K562 (cell line): Measurements from ENCODE around the gene AFDN. TPM values are rescaled to one million over a fixed set of nuclear protein-coding genes. Genes with fewer than 3 reads are reported as not detected.

Source experiments
- ATAC-seq: fragments of 200-7000 bp; cut with Tn5 transposase; 3 replicates; pipeline ENCODE4 v1.9.1; 2020; ENCODE audit warnings: moderate library complexity
- BruUV-seq: library from RNA; stranded (reverse); fragments of 400-500 nt; replicated peaks from 2 replicates; lab custom pipeline; 2021; lab: Mats Ljungman, UMichigan
- CTCF ChIA-PET: fragments of 300-600 bp; formaldehyde crosslinking; extraction: SDS; loops from one replicate; lab custom pipeline; 2021; ENCODE audit warnings: low intra/inter-chr PET ratio; lab: Yijun Ruan, JAX
- POLR2A ChIA-PET: fragments of 300-600, 350-650 bp; sonication (Branson Sonifier 250); formaldehyde crosslinking; extraction: SDS; loops from one replicate; lab custom pipeline; 2021; ENCODE audit warnings: antibody characterized with exemption, inconsistent platforms; lab: Yijun Ruan, JAX
- DNase-seq, 4 experiments: peaks; one replicate each; pipeline versions ENCODE4 v3.0.0 to v3.0.0-alpha.2; 2011 to 2018; ENCODE audit warnings: low spot score in 3 of 4, mixed read lengths in 3 of 4; ENCODE audit errors: extremely low read depth in 1 of 4
- FAIRE-seq: peaks from 2 replicates; lab custom pipeline; 2011; peaks lifted over from hg19 to GRCh38; lab: Jason Lieb, UNC
- H2AFZ ChIP-seq: 2 replicates; pipeline ENCODE4 v1.6.0; 2011; ENCODE audit warnings: low read depth, low read length, control low read depth, inconsistent platforms
- H3K27ac ChIP-seq: fragments of 200-600 bp; 3 replicates; pipeline ENCODE4 v1.8.0; 2011; ENCODE audit warnings: low read depth, mild to moderate bottlenecking, control low read depth, inconsistent platforms, low read length, moderate library complexity, mixed read lengths; ENCODE audit errors: extremely low read depth
- H3K27me3 ChIP-seq, 2 experiments: fragments of 300-600 bp in 1 of 2; 2 replicates in 1 of 2; 3 replicates in 1 of 2; pipeline versions ENCODE4 v1.6.0 to v1.8.0; 2011; ENCODE audit warnings: inconsistent platforms in 2 of 2, low read length in 2 of 2, mild to moderate bottlenecking in 1 of 2, mixed read lengths in 1 of 2, moderate library complexity in 1 of 2; ENCODE audit not compliant: control insufficient read depth in 2 of 2, insufficient read depth in 2 of 2
- H3K36me3 ChIP-seq: fragments of 300-600 bp; 3 replicates; pipeline ENCODE4 v1.8.0; 2011; ENCODE audit warnings: mild to moderate bottlenecking, low read length, inconsistent platforms; ENCODE audit not compliant: control insufficient read depth, insufficient read depth
- H3K4me1 ChIP-seq, 2 experiments: fragments of 200-600 bp in 1 of 2; replicated peaks in 1 of 2; 2 replicates in 1 of 2; 3 replicates in 1 of 2; pipeline versions ENCODE4 v1.5.1 to v1.8.0; 2011; ENCODE audit warnings: inconsistent platforms in 2 of 2, low read length in 2 of 2, mild to moderate bottlenecking in 1 of 2, mixed read lengths in 1 of 2, moderate library complexity in 1 of 2; ENCODE audit not compliant: control insufficient read depth in 2 of 2, insufficient read depth in 2 of 2
- H3K4me2 ChIP-seq: 2 replicates; pipeline ENCODE4 v1.6.1; 2011; ENCODE audit warnings: low read length, control low read depth, inconsistent platforms, mixed read lengths; ENCODE audit not compliant: insufficient read depth
- H3K4me3 ChIP-seq: fragments of 200-600 bp; sonication (generic), shearing (Covaris generic); 2 replicates; pipeline ENCODE4 v1.5.1; 2016; ENCODE audit warnings: control low read depth, inconsistent platforms
- H3K79me2 ChIP-seq: fragments of 200-600 bp; 3 replicates; pipeline ENCODE4 v1.8.0; 2011; ENCODE audit warnings: low read length, inconsistent platforms; ENCODE audit not compliant: control insufficient read depth, insufficient read depth
- H3K9ac ChIP-seq, 2 experiments: 2 replicates each; pipeline versions ENCODE4 v1.6.0 to v1.6.1; 2011; ENCODE audit warnings: low read depth in 2 of 2, low read length in 2 of 2, control low read depth in 1 of 2, inconsistent platforms in 1 of 2, mild to moderate bottlenecking in 1 of 2, mixed read lengths in 1 of 2; ENCODE audit not compliant: insufficient read depth in 1 of 2
- H3K9me1 ChIP-seq: one replicate; pipeline ENCODE4 v1.6.0; 2011; ENCODE audit warnings: inconsistent platforms, mild to moderate bottlenecking, low read length, moderate library complexity; ENCODE audit not compliant: control insufficient read depth, insufficient read depth
- H3K9me3 ChIP-seq: replicated peaks from 2 replicates; pipeline ENCODE4 v1.5.1; 2011; ENCODE audit warnings: low read depth, low read length, inconsistent platforms; ENCODE audit not compliant: control insufficient read depth, insufficient read depth
- H4K20me1 ChIP-seq: replicated peaks from 2 replicates; pipeline ENCODE4 v1.6.1; 2011; ENCODE audit warnings: low read length, inconsistent platforms, mixed read lengths; ENCODE audit not compliant: control insufficient read depth, insufficient read depth
- DPF2 ChIP-seq: fragments of 450-650 bp; IDR thresholded peaks from 2 replicates; pipeline ENCODE4 v1.6.1; 2016
- HDAC3 ChIP-seq: fragments of 450-650 bp; IDR thresholded peaks from 2 replicates; pipeline ENCODE4 v1.6.1; 2018; ENCODE audit warnings: borderline replicate concordance, mild to moderate bottlenecking, moderate library complexity; ENCODE audit not compliant: partially characterized antibody
- MEIS2 ChIP-seq: fragments of 450-650 bp; IDR thresholded peaks from 2 replicates; pipeline ENCODE4 v1.6.1; 2014; ENCODE audit warnings: mild to moderate bottlenecking; ENCODE audit not compliant: partially characterized antibody
- MTA2 ChIP-seq: fragments of 450-650 bp; IDR thresholded peaks from 2 replicates; pipeline ENCODE4 v1.6.1; 2016; ENCODE audit warnings: low read depth
- SMARCA4 ChIP-seq: fragments of 450-650 bp; IDR thresholded peaks from 2 replicates; pipeline ENCODE4 v1.6.1; 2016
- SMARCC2 ChIP-seq: fragments of 450-650 bp; IDR thresholded peaks from 2 replicates; pipeline ENCODE4 v1.6.1; 2017; ENCODE audit warnings: antibody characterized with exemption, moderate library complexity, mild to moderate bottlenecking, low read depth
- ZBTB1 ChIP-seq: sonication (generic); formaldehyde crosslinking; IDR thresholded peaks from 2 replicates; pipeline ENCODE4 v1.8.1; 2023; ENCODE audit warnings: missing genetic modification reagents, low read depth, mild to moderate bottlenecking, borderline replicate concordance
- ZFPM2 ChIP-seq: fragments of 250-450 bp; sonication (Bioruptor Pico); IDR thresholded peaks from 2 replicates; pipeline ENCODE4 v1.5.1; 2022; ENCODE audit warnings: mild to moderate bottlenecking
- ZNF764 ChIP-seq: fragments of 250-450 bp; sonication (Bioruptor Pico); IDR thresholded peaks from 2 replicates; pipeline ENCODE4 v1.4.0; 2020; ENCODE audit warnings: low read depth, mild to moderate bottlenecking, moderate library complexity
- WGBS: fragments of 100-300 bp; shearing (Covaris generic); methylation state at CpG from one replicate; pipeline ENCODE4 v1.1.6; 2016; ENCODE audit warnings: low coverage, mixed read lengths; ENCODE audit not compliant: insufficient coverage; ENCODE audit errors: missing lambda C conversion rate; 5-methylcytosine and 5-hydroxymethylcytosine counted together
- in situ Hi-C: fragments of 300-500 bp; cut with MboI; formaldehyde crosslinking; loops from 4 replicates; pipeline ENCODE4 v1.15.0; 2018; ENCODE audit warnings: inconsistent platforms, mixed read lengths
- intact Hi-C: fragments of 100-400 bp; cut with micrococcal nuclease; formaldehyde crosslinking; loops from 2 replicates; pipeline ENCODE4 v1.14.2; 2022
- polyA plus RNA-seq, 8 experiments: library from polyadenylated mRNA; depleted of rRNA in 4 of 8; stranded (reverse) in 5 of 8; unstranded in 3 of 8; fragments of >200 nt; fragmentation: Nextera tagmentation in 2 of 8; fragmentation: Illumina TruSeq in 1 of 8; extraction: Ambion mirVana in 2 of 8; extraction: Trizol in 1 of 8; gene quantifications; 2 replicates each; pipeline versions ENCODE4 v1.2.1 to v1.2.3, GENCODE V29; 2011 to 2014; ENCODE audit warnings: inconsistent platforms in 1 of 8, missing spikeins in 1 of 8
- total RNA-seq, 7 experiments: library from RNA; depleted of rRNA in 6 of 7; stranded (reverse); fragments of >200 nt in 6 of 7; fragmentation: Illumina TruSeq in 2 of 7; extraction: Trizol in 2 of 7; gene quantifications; 2 replicates each; pipeline versions ENCODE4 v1.2.1 to v1.2.3, GENCODE V29; 2011 to 2021; ENCODE audit warnings: low replicate concordance in 1 of 7
- TF ChIP-seq, protein P1 (sequence below): IDR thresholded peaks from 2 replicates; pipeline ENCODE4 v1.6.1; 2011; ENCODE audit not compliant: insufficient read length; ENCODE audit errors: extremely low read depth

Gene AFDN
- total and polyA plus RNA-seq, 9 of the 15 experiments (the other 6 are each of a cell fraction or from before 2014, with no cell fraction given), result 7.2 to 129 (median 105) TPM

GRCh38 chr6:167841981-167842380, 15.3 kb downstream of the AFDN start (continued):
- TF ChIP-seq ZNF764 (CRISPR knock-in tag) (no peak), MTA2 (peak; percentile 11; the same call in 1 of the 2 replicates), SMARCA4 (0 out of 2 replicates have a peak, but pooled peaks have one; percentile 28), DPF2 (peak; percentile 74), HDAC3 (no peak), ZFPM2 (CRISPR knock-in tag) (no peak), ZBTB1 (CRISPR knock-in tag) (no peak)
- TF ChIP-seq, protein P1, sequence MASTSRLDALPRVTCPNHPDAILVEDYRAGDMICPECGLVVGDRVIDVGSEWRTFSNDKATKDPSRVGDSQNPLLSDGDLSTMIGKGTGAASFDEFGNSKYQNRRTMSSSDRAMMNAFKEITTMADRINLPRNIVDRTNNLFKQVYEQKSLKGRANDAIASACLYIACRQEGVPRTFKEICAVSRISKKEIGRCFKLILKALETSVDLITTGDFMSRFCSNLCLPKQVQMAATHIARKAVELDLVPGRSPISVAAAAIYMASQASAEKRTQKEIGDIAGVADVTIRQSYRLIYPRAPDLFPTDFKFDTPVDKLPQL, result no peak

DNA sequence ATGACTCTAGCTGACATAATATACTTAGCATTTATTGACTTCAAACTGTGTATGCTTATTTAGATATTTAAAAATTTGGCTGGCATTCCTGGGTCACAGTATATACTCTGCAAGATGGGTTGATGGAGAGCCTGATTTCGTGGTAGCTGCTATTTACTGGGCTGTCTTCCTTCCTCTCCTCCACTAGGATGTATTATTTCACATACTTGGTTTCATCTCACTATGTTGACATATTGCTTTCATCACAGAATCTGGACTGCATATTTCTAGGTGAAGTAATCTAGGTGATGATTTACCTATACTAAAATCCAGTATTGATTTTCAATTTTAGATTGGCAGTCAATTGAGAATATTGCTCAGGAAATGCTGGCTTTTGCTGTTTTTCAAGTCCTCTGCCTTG, 15.7 kb downstream of the AFDN start:
- DNase-seq (no peak), FAIRE-seq (no peak), ATAC-seq (no peak)
- no peak overlapping the region for H2AFZ ChIP-seq
- H4K20me1 ChIP-seq, result peaks cover 22% of the 10 kb centered on the region
- H3K4me3 ChIP-seq, result no peak overlapping the region
- H3K27me3 ChIP-seq, result no peaks in the 10 kb centered on the region
- H3K4me1 ChIP-seq, result peaks cover 15 to 77% of the 10 kb centered on the region in 2 experiments
- peak overlapping the region; percentile 79 for H3K4me2 ChIP-seq
- H3K9ac ChIP-seq, result peak overlapping the region in 1 of 2 experiments; percentile 78; a peak in 1 of 4 replicates
- peak; percentile 8 for TF ChIP-seq MEIS2
- TF ChIP-seq SMARCC2, result no peak
- H3K27ac ChIP-seq, result peak overlapping the region; percentile 85; the same call in 1 of the 3 replicates
- peaks cover 6% of the 10 kb centered on the region; the same call in 1 of the 3 replicates for H3K36me3 ChIP-seq
- BruUV-seq, result no TSS peak
- ChIA-PET POLR2A (interaction anchor here (0.6 to 3.6 kb wide), 7 partner anchors 8 to 28 kb away, joined by 3 to 25 read pairs (median 15); no protein-coding TSS in a partner anchor), CTCF (no interaction called here)
- intact Hi-C loops (loop anchor here (5.0 kb wide), 1 partner anchor 55 kb away; no protein-coding TSS in a partner anchor), in situ Hi-C loops (no loop called here)
- 6% methylated on average over 1 of the region's 1 CpG for WGBS
- H3K79me2 ChIP-seq, result peaks cover 100% of the 10 kb centered on the region
- H3K9me1 ChIP-seq, result peaks cover 4% of the 10 kb centered on the region
- H3K9me3 ChIP-seq, result no peaks in the 10 kb centered on the region
